K562 (cell line): ENCODE data around the gene SPATA33. TPM values are rescaled to one million over a fixed set of nuclear protein-coding genes. Genes with fewer than 3 reads are reported as not detected.
"Not testable (repeated sequence)": the region's sequence is repeated elsewhere in the genome, so short reads cannot be mapped to it uniquely, and the experiment has no call there.

Source experiments
- ATAC-seq: fragments of 200-7000 bp; cut with Tn5 transposase; 3 replicates; pipeline ENCODE4 v1.9.1; 2020; ENCODE audit warnings: moderate library complexity
- BruUV-seq: library from RNA; stranded (reverse); fragments of 400-500 nt; replicated peaks from 2 replicates; lab custom pipeline; 2021; lab: Mats Ljungman, UMichigan
- CTCF ChIA-PET: fragments of 300-600 bp; formaldehyde crosslinking; extraction: SDS; loops from one replicate; lab custom pipeline; 2021; ENCODE audit warnings: low intra/inter-chr PET ratio; lab: Yijun Ruan, JAX
- POLR2A ChIA-PET: fragments of 300-600, 350-650 bp; sonication (Branson Sonifier 250); formaldehyde crosslinking; extraction: SDS; loops from one replicate; lab custom pipeline; 2021; ENCODE audit warnings: antibody characterized with exemption, inconsistent platforms; lab: Yijun Ruan, JAX
- DNase-seq, 4 experiments: peaks; one replicate each; pipeline versions ENCODE4 v3.0.0 to v3.0.0-alpha.2; 2011 to 2018; ENCODE audit warnings: low spot score in 3 of 4, mixed read lengths in 3 of 4; ENCODE audit errors: extremely low read depth in 1 of 4
- FAIRE-seq: peaks from 2 replicates; lab custom pipeline; 2011; peaks lifted over from hg19 to GRCh38; lab: Jason Lieb, UNC
- H2AFZ ChIP-seq: 2 replicates; pipeline ENCODE4 v1.6.0; 2011; ENCODE audit warnings: low read depth, low read length, control low read depth, inconsistent platforms
- H3K27ac ChIP-seq: fragments of 200-600 bp; 3 replicates; pipeline ENCODE4 v1.8.0; 2011; ENCODE audit warnings: low read depth, mild to moderate bottlenecking, control low read depth, inconsistent platforms, low read length, moderate library complexity, mixed read lengths; ENCODE audit errors: extremely low read depth
- H3K27me3 ChIP-seq, 2 experiments: fragments of 300-600 bp in 1 of 2; 2 replicates in 1 of 2; 3 replicates in 1 of 2; pipeline versions ENCODE4 v1.6.0 to v1.8.0; 2011; ENCODE audit warnings: inconsistent platforms in 2 of 2, low read length in 2 of 2, mild to moderate bottlenecking in 1 of 2, mixed read lengths in 1 of 2, moderate library complexity in 1 of 2; ENCODE audit not compliant: control insufficient read depth in 2 of 2, insufficient read depth in 2 of 2
- H3K36me3 ChIP-seq: fragments of 300-600 bp; 3 replicates; pipeline ENCODE4 v1.8.0; 2011; ENCODE audit warnings: mild to moderate bottlenecking, low read length, inconsistent platforms; ENCODE audit not compliant: control insufficient read depth, insufficient read depth
- H3K4me1 ChIP-seq, 2 experiments: fragments of 200-600 bp in 1 of 2; replicated peaks in 1 of 2; 2 replicates in 1 of 2; 3 replicates in 1 of 2; pipeline versions ENCODE4 v1.5.1 to v1.8.0; 2011; ENCODE audit warnings: inconsistent platforms in 2 of 2, low read length in 2 of 2, mild to moderate bottlenecking in 1 of 2, mixed read lengths in 1 of 2, moderate library complexity in 1 of 2; ENCODE audit not compliant: control insufficient read depth in 2 of 2, insufficient read depth in 2 of 2
- H3K4me2 ChIP-seq: 2 replicates; pipeline ENCODE4 v1.6.1; 2011; ENCODE audit warnings: low read length, control low read depth, inconsistent platforms, mixed read lengths; ENCODE audit not compliant: insufficient read depth
- H3K4me3 ChIP-seq: fragments of 200-600 bp; sonication (generic), shearing (Covaris generic); 2 replicates; pipeline ENCODE4 v1.5.1; 2016; ENCODE audit warnings: control low read depth, inconsistent platforms
- H3K79me2 ChIP-seq: fragments of 200-600 bp; 3 replicates; pipeline ENCODE4 v1.8.0; 2011; ENCODE audit warnings: low read length, inconsistent platforms; ENCODE audit not compliant: control insufficient read depth, insufficient read depth
- H3K9ac ChIP-seq, 2 experiments: 2 replicates each; pipeline versions ENCODE4 v1.6.0 to v1.6.1; 2011; ENCODE audit warnings: low read depth in 2 of 2, low read length in 2 of 2, control low read depth in 1 of 2, inconsistent platforms in 1 of 2, mild to moderate bottlenecking in 1 of 2, mixed read lengths in 1 of 2; ENCODE audit not compliant: insufficient read depth in 1 of 2
- H3K9me1 ChIP-seq: one replicate; pipeline ENCODE4 v1.6.0; 2011; ENCODE audit warnings: inconsistent platforms, mild to moderate bottlenecking, low read length, moderate library complexity; ENCODE audit not compliant: control insufficient read depth, insufficient read depth
- H3K9me3 ChIP-seq: replicated peaks from 2 replicates; pipeline ENCODE4 v1.5.1; 2011; ENCODE audit warnings: low read depth, low read length, inconsistent platforms; ENCODE audit not compliant: control insufficient read depth, insufficient read depth
- H4K20me1 ChIP-seq: replicated peaks from 2 replicates; pipeline ENCODE4 v1.6.1; 2011; ENCODE audit warnings: low read length, inconsistent platforms, mixed read lengths; ENCODE audit not compliant: control insufficient read depth, insufficient read depth
- CBX5 ChIP-seq: IDR thresholded peaks from 2 replicates; pipeline ENCODE4 v1.6.1; 2014; ENCODE audit warnings: low read depth, borderline replicate concordance
- RAD21 ChIP-seq, 2 experiments: fragments of 250-450 bp in 1 of 2; fragments of 450-650 bp in 1 of 2; sonication (Bioruptor Pico) in 1 of 2; formaldehyde crosslinking in 1 of 2; IDR thresholded peaks in 1 of 2; conservative IDR thresholded peaks in 1 of 2; 2 replicates each; pipeline versions ENCODE4 v1.4.0 to v1.8.0; 2020 to 2022; ENCODE audit warnings: mild to moderate bottlenecking in 2 of 2, moderate library complexity in 1 of 2
- SMC3 ChIP-seq: conservative IDR thresholded peaks from 2 replicates; pipeline ENCODE4 v1.6.1; 2011; ENCODE audit warnings: low read depth, low read length, improper control_type of control experiment; ENCODE audit not compliant: insufficient read depth
- STAG1 ChIP-seq: sonication (generic); formaldehyde crosslinking; IDR thresholded peaks from 2 replicates; pipeline ENCODE4 v1.5.0; 2020; ENCODE audit warnings: missing genetic modification reagents, borderline replicate concordance
- WGBS: fragments of 100-300 bp; shearing (Covaris generic); methylation state at CpG from one replicate; pipeline ENCODE4 v1.1.6; 2016; ENCODE audit warnings: low coverage, mixed read lengths; ENCODE audit not compliant: insufficient coverage; ENCODE audit errors: missing lambda C conversion rate; 5-methylcytosine and 5-hydroxymethylcytosine counted together
- in situ Hi-C: fragments of 300-500 bp; cut with MboI; formaldehyde crosslinking; loops from 4 replicates; pipeline ENCODE4 v1.15.0; 2018; ENCODE audit warnings: inconsistent platforms, mixed read lengths
- intact Hi-C: fragments of 100-400 bp; cut with micrococcal nuclease; formaldehyde crosslinking; loops from 2 replicates; pipeline ENCODE4 v1.14.2; 2022
- polyA plus RNA-seq, 8 experiments: library from polyadenylated mRNA; depleted of rRNA in 4 of 8; stranded (reverse) in 5 of 8; unstranded in 3 of 8; fragments of >200 nt; fragmentation: Nextera tagmentation in 2 of 8; fragmentation: Illumina TruSeq in 1 of 8; extraction: Ambion mirVana in 2 of 8; extraction: Trizol in 1 of 8; gene quantifications; 2 replicates each; pipeline versions ENCODE4 v1.2.1 to v1.2.3, GENCODE V29; 2011 to 2014; ENCODE audit warnings: inconsistent platforms in 1 of 8, missing spikeins in 1 of 8
- total RNA-seq, 7 experiments: library from RNA; depleted of rRNA in 6 of 7; stranded (reverse); fragments of >200 nt in 6 of 7; fragmentation: Illumina TruSeq in 2 of 7; extraction: Trizol in 2 of 7; gene quantifications; 2 replicates each; pipeline versions ENCODE4 v1.2.1 to v1.2.3, GENCODE V29; 2011 to 2021; ENCODE audit warnings: low replicate concordance in 1 of 7
- TF ChIP-seq, protein P1 (sequence below): sonication (generic); formaldehyde crosslinking; IDR thresholded peaks from 2 replicates; pipeline ENCODE4 v1.8.1; 2023; ENCODE audit warnings: mild to moderate bottlenecking, missing genetic modification reagents
- TF ChIP-seq, protein P2 (sequence below), 3 experiments: IDR thresholded peaks in 2 of 3; conservative IDR thresholded peaks in 1 of 3; 2 replicates each; pipeline ENCODE4 v1.5.1; 2011 to 2012; ENCODE audit warnings: low read length in 3 of 3, mild to moderate bottlenecking in 3 of 3, control low read depth in 2 of 3, improper control_type of control experiment in 1 of 3, inconsistent platforms in 1 of 3, low read depth in 1 of 3, mixed read lengths in 1 of 3, moderate library complexity in 1 of 3; ENCODE audit not compliant: insufficient read depth in 2 of 3

SPATA33 gene
- total and polyA plus RNA-seq, 9 of the 15 experiments (the other 6 are each of a cell fraction or from before 2014, with no cell fraction given), result 4.0 to 20.0 (median 11.8) TPM

DNA sequence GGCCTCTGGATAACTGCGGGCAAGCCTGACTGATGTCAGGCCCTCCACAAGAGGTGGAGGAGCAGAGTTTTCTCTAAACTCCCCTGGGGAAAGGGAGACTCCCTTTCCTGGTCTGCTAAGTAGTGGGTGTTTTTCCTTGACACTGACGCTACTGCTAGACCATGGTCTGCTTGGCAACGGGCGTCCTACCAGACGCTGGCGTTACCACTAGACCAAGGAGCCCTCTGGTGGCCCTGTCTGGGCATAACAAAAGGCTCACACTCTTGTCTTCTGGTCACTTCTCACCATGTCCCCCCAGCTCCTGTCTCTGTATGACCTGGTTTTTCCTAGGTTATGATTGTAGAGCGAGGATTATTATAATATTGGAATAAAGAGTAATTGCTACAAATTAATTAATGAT lies 9.4 kb downstream of the SPATA33 start:
- H3K9me1 ChIP-seq, POLR2A ChIA-PET, H3K27ac ChIP-seq: not testable (repeated sequence)
- 7% methylated on average over 6 of the region's 7 CpGs for WGBS
- CTCF ChIA-PET, result interaction anchor here (1.2 kb wide), 1 partner anchor 92 kb away, joined by 4 read pairs; no protein-coding TSS in a partner anchor
- TF ChIP-seq CBX5 (0 out of 2 replicates have a peak, but pooled peaks have one; percentile 62), STAG1 (CRISPR knock-in tag) (peak; percentile 27; the same call in 1 of the 2 replicates), RAD21 (CRISPR knock-in tag; conservative IDR thresholded peaks at IDR 0.05 in 1 of 2, IDR thresholded peaks at IDR 0.05 in 1 of 2) (0 out of 4 replicates have a peak, but pooled peaks of 1 of the 2 experiments have one; percentile 16), SMC3 (peak; percentile 27)
- TF ChIP-seq, protein P1, sequence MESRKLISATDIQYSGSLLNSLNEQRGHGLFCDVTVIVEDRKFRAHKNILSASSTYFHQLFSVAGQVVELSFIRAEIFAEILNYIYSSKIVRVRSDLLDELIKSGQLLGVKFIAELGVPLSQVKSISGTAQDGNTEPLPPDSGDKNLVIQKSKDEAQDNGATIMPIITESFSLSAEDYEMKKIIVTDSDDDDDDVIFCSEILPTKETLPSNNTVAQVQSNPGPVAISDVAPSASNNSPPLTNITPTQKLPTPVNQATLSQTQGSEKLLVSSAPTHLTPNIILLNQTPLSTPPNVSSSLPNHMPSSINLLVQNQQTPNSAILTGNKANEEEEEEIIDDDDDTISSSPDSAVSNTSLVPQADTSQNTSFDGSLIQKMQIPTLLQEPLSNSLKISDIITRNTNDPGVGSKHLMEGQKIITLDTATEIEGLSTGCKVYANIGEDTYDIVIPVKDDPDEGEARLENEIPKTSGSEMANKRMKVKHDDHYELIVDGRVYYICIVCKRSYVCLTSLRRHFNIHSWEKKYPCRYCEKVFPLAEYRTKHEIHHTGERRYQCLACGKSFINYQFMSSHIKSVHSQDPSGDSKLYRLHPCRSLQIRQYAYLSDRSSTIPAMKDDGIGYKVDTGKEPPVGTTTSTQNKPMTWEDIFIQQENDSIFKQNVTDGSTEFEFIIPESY (CRISPR knock-in tag), result peak; percentile 60
- TF ChIP-seq, protein P2, sequence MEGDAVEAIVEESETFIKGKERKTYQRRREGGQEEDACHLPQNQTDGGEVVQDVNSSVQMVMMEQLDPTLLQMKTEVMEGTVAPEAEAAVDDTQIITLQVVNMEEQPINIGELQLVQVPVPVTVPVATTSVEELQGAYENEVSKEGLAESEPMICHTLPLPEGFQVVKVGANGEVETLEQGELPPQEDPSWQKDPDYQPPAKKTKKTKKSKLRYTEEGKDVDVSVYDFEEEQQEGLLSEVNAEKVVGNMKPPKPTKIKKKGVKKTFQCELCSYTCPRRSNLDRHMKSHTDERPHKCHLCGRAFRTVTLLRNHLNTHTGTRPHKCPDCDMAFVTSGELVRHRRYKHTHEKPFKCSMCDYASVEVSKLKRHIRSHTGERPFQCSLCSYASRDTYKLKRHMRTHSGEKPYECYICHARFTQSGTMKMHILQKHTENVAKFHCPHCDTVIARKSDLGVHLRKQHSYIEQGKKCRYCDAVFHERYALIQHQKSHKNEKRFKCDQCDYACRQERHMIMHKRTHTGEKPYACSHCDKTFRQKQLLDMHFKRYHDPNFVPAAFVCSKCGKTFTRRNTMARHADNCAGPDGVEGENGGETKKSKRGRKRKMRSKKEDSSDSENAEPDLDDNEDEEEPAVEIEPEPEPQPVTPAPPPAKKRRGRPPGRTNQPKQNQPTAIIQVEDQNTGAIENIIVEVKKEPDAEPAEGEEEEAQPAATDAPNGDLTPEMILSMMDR (IDR thresholded peaks at IDR 0.05 in 2 of 3, conservative IDR thresholded peaks at IDR 0.05 in 1 of 3; ENCODE audit: insufficient read depth in 2 of 3, low read depth in 1 of 3, low read length in 3 of 3), result peak; percentile 54 to 65 (median 58)
- TF ChIP-seq, all 486 proteins: peak for 6; not testable (repeated sequence) for 480
- H3K4me2 ChIP-seq, H3K4me3 ChIP-seq, H3K27me3 ChIP-seq, H4K20me1 ChIP-seq, BruUV-seq, in situ Hi-C loops, H3K9ac ChIP-seq, H3K9me3 ChIP-seq, H2AFZ ChIP-seq, H3K79me2 ChIP-seq: not testable (repeated sequence)
- Histone ChIP-seq H3K36me3 (peaks cover 19% of the 10 kb centered on the region; the same call in 2 of the 3 replicates), H3K4me1 (peaks cover 3 to 19% of the 10 kb centered on the region in 2 experiments; a peak in 3 of 5 replicates)
- intact Hi-C loops, result loop anchor here (2.0 kb wide), 1 partner anchor 92 kb away; the partner anchor contains the start of gene CPNE7
- peak in 1 of 4 experiments; percentile 68 for DNase-seq
- peak; percentile 75 for FAIRE-seq
- peak; percentile 46; the same call in 1 of the 3 replicates for ATAC-seq
